Dermis microvascular lymphatic vessel endothelial cell (primary cell): ENCODE measurements around the gene NRSN2. TPM values are rescaled to one million over a fixed set of nuclear protein-coding genes. Genes with fewer than 3 reads are reported as not detected.
"Not testable (repeated sequence)": the region's sequence is repeated elsewhere in the genome, so short reads cannot be mapped to it uniquely, and the experiment has no call there.

Experiments
- DNase-seq, 2 donors: peaks; one replicate each; pipeline versions ENCODE4 v3.0.0 to v3.0.0-alpha.2; 2010; ENCODE audit warnings: low read depth in 2 of 2
- total RNA-seq: library from RNA; depleted of rRNA; stranded (reverse); fragments of >200 nt; gene quantifications from 2 replicates; pipeline ENCODE4 v1.2.1, GENCODE V29; 2014

NRSN2 gene
- total RNA-seq, 1 donor from 2014 or later = 10.5 TPM

GRCh38 chr20:353166-353565, 6.3 kb downstream of the NRSN2 start:
- DNase-seq = no peak

DNA sequence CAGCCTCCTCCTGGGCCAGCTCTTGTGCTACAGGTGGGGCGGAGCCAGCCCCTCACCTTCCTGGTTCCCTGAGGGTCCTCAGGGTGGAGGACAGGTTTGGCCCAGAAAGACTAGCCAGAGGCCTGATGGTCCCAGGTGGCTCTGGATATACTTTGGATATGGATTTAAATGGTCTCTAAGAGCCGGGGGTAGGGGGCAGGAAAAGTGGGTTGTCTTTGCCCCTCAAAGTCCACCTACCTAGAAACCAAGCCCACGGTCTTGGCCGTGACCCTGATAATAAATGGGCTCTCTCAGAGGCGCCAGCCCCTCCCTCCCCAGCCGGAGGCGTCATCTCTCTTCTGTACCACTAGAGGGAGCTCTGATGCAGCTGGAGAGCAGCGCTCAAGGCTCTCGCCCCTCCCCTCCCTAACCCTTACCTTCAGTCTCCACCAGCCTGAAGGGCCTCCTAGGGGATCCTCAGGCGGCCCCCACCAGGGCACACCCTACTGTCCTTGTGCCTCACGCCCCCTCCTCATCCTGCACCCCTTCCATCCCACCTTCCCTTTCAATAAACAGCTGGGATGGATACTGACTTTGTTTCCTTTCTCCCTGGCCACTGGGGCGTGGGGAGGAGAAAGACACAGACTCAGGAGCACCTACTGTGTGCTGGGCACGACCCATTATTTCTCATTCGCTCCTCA, 7.5 kb downstream of the NRSN2 start:
- DNase-seq = peak; percentile 51 to 80

DNA sequence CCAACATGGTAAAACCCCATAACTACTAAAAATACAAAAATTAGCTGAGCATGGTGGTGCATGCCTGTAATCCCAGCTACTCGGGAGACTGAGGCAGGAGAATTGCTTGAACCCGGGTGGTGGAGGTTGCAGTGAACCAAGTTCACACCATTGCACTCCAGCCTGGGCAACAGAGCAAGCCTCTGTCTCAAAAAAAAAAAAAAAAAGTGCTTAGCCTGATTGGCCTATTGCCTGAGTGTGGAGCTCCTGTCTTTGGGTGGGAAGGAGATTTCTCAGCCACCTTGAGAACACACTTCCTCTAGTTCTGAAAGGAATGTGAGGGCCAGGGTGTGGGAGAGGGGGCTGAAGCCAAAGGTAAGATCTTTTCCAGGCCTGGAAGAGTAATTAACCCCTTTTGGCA, 9.2 kb downstream of the NRSN2 start:
- not testable (repeated sequence) for DNase-seq

DNA sequence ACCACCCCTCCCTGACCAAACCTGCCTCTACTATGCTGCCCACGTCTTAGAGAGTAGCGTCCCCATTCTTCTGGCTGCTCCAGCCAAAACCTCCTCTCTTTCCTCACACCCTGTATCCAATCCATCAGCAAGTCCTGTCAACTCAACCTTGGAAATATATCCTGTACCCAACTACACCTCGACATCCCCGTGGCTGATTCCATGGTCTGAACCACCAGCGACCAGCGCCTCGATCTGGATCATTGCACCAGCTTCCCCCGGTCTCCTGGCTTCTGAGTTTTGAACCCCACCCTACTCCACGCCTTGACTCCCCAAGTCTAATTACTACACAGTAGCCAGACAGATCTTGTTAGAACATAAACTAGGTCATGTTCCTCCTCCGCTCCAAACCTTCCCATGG, 9.8 kb downstream of the NRSN2 start:
- no peak for DNase-seq

DNA sequence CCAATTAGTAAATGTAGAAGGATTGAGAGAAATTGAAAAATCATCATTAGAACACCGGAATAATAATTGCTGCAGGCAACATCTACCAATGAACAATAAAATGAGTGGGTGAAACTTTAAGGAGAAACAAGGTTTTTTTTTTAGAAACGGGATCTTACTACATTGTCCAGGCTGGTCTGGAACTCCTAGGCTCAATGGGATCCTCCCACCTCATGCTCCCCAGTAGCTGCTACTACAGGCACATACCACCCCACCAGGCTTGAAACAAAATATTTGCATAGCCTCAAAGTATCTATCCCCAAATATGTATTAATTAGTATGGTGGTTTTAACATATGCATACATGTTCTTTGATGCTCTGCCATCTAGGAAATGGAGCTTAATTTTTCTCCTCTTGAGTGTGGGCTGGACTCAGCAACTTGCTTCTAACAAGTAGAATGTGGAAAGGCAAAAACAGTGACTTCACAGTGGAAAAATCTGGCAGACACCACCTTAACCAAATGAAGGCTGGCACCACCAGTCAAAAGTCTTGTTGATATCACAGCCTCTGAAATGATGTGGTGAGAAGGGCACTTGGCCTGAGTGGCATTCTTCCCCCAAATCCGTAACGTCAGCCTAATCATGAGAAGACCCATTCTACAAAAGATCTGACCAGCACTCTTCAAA, 12.1 kb downstream of the NRSN2 start:
- no peak for DNase-seq

GRCh38 chr20:361561-361960, 14.7 kb downstream of the NRSN2 start:
- no peak for DNase-seq

DNA sequence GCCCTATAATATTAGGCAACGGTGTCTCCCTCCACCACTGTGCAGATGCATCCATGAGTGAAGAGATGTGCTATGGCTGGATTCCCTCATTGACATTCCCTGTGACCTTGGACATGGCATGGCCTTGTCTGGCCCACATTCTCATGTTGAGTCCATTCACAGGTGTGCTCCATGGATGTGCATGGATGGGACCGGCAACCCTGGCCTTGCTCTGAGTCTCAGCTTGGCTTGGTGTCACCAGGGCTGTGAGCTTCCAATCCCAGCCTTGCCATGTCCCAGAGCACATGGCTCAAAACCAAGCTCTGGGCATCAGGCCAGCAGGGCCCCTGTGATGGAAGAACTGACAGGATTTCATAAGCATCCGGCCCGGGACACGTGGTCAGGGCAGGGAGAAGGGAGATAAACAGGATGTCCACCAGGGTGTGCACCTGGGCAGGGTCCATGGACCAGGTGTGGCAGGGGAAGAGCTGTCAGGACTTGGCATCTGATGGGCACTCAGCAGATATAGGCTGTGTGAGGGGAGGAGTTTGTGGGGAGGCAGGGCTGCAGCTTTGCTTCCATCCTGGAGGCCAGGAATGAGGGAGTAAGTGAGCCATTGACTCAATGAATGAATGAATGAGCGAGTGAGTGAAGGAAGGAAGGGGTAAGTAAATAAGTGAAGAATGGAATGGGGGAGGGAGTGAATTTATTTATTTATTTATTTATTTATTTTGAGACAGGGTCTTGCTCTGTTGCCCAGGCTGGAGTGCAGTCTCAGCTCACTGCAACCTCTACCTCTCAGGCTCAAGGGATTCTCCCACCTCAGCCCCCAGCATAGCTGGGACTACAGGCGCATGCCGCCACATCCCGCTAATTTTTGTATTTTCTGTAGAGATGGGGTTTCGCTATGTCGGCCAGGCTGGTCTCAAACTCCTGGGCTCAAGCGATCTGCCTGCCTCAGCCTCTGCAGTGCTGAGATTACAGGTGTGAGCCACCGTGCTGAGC, 15.7 kb downstream of the NRSN2 start:
- peak; percentile 96 to 97 for DNase-seq

DNA sequence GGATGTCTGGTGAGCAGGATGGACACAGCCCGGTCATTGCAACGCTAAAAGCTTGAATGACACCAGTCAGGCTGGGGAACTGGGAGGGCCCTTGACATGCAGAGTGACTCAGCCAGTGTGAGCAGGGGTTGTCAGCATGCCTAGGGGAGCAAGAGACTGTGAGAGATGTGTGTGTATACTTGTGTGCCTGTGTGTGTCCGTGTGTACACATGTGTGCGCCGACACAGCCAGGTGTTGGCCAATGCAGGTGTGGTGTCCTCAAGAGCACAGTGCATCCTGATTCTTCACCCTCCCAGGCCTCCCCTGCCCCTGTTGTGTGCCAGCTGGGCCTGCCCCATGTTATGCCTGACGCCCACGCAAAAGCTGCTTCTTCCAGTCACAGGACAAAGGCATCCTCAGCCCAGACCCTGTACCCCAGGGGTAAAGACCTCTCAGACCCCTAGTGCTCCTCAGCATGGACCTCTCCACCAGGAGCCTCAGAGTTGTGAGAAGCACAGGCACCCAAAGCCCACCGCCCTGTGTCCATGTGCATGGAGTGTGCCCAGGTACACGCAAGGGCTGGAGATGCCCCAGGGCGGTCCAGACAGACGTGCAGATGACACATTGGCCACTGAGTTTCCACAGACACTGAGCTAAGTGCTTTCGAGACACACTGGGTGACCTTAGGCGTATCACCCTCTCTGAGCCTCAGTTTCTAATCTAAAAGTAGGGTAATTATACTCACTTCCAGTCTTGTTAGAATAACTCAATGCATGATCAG, 16.6 kb downstream of the NRSN2 start:
- peak in 1 of 2 donors; percentile 50 for DNase-seq

DNA sequence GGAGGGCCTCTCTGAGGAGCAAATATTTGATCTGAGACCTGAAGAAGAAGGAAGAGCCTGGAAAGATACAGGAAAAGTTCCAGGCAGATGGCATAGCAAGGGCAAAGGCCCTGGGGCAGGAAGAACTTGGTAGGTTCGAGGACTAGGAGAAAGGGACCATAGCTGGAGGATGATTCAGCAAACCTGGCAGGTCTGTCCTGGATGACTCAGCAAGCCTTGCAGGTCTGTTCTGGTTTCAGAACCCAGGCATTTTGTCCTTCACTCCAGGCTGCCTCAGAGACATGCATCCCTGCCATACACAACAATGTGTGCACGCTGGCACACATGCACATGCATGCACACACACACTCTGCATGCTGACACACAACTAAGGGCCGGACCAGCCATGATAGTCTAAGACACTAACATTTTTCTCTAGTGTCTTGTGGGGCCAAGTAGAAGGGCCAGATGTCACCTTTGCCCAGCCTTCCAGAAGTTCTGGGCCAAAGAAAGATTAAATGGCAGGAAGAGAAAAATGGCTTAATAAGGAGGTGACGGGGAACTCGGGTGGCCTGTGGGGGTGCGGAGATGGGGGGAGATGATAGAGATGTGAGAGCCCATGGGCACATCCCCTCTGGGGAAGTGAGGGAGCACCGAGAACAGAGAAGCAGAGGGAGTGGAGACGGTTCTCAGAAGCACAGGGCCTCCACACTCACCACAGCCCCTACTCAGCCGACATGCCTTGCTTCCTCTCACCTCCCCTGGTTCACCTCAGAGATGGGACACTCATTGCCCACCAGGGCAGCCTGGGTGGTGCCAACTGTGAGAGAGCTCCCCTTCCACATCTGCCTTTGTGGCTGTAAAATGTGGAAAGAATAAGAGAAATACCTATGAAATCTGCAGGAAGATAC, 18.2 kb downstream of the NRSN2 start:
- DNase-seq = peak in 1 of 2 donors; percentile 22

- no peak for DNase-seq
Observed at GRCh38 chr20:366041-366718, 19.3 kb downstream of the NRSN2 start.

DNA sequence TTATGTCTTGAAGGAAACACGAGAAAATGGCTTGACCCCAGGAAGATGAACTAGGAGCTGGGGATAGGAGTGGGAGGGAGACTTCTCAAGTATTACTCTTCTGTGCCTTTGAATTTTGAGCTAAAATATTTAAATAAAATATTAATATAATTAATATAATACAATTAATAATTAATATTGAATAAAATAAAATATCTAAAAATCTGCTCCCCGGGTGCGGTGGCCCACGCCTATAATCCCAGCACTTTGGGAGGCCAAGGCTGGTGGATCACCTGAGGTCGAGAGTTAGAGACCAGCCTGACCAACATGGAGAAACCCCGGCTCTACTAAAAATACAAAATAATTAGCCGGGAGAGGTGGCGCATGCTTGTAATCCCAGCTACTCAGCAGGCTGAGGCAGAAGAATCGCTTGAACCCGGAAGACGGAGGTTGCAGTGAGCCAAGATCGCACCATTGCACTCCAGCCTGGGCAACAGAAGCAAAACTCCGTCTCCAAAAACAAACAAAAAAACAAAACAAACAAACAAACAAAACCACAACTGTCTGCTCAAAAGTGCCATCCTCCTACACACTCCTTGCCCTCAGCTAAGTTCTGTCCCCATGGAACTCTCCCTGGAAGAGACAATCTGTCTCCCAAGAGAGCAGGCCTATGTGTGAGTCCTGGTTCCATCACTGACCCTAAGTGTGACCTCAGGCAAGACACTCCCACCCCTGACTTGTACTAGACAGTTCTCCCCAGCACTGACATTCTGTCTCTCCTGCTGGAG, 20.0 kb downstream of the NRSN2 start:
- no peak for DNase-seq

DNA sequence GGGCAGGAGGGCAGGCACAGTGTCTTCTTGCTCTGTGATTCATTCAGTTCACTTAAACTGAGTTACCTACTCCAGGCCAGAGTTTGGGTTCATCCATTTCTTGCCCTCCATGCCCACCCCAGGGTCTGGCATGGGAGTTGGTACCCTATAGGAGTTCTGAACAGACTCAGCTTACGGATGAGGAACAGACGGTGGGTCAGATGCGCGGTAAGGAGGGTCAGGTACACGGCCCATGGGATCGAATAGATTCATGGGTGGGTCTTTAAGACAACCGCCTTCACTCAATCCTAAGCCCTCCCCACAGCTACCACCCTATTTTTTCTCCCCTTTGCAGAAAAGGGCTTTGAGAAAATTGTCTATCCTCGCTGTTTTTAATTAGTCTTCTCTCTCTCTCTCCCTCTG, 20.6 kb downstream of the NRSN2 start:
- DNase-seq = no peak

- no peak for DNase-seq
Observed at GRCh38 chr20:368915-369314, 22.0 kb downstream of the NRSN2 start.

DNA sequence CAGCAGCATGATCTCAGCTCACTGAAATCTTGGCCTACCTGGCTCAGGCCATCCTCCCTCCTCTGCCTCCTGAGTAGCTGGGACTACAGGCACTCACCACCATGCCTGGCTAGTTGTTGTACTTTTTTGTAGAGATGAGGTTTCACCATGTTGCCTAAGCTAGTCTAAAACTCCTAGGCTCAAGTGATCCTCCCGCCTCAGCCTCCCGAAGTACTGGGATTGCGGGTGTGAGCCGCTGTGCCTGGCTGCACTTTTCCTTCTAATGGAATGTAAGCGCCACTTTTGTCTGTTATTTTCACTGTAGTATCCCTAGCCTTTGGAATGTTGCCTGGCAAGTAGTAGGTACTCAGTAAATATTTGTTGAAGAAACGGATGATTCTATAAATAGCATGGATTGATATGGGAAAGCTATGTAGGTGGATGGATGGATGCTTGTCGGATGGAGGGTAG, 23.3 kb downstream of the NRSN2 start:
- peak in 1 of 2 donors; percentile 21 for DNase-seq

GRCh38 chr20:370977-371754, 24.3 kb downstream of the NRSN2 start:
- peak in 1 of 2 donors; percentile 38 for DNase-seq

DNA sequence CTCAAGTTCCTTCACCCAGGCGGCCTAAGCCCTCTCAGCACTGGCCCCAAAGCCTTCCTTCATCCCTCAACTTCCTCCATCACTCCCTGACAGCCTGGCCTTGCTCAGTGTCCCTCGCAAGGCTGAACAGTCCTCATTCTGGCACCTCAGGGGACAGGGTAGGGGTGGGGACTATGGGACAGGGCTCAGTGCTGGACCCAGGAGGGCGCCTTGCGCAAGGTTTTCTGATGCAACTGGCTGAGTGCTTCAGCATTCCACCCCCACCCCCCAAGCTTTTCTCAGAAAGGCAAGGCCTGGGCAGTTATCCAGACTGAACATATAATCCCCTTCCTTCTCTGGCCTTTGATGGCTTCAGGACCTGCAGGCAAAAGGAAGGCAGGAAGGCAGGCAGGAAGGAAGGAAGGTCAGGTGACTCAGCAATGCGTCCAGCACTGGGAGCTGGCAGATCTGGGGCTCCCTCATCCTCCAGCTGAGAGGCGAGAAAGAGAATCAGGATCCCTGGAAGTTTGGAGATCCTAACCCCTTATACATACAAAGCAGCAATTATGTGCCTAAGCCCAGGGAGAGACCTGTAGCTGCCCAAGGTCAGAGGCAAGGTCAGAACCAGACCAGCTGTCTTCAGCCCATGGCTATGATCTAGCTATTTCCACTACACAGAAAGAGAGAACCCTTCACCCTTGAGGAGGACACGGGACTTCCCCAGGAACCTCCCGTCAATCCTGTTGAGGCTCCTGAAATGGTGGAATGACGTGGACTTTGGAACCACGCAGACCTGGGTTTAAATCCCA, 25.0 kb downstream of the NRSN2 start:
- DNase-seq = peak; percentile 62 to 94

DNA sequence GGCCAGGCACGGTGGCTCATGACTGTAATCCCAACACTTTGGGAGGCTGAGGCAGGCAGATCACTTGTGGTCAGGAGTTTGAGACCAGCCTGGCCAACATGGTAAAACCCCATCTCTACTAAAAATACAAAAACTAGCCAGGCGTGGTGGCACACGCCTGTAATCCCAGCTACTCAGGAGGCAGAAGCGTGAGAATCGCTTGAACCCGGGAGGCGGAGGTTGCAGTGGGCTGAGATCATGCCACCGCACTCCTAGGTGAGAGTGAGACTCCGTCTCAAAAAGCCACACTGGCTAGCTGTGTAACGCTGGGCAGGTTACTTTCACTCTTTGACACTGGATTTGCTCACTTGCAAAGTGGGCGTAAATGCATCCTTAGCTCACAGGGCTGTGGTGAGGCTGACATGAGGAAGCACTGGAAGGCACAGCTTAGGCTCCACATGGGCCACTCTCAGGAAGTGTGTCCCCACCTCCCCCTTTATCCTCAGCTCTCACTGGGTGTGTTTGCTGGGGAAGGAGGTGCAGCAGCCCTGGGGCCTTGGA, 25.7 kb downstream of the NRSN2 start:
- not testable (repeated sequence) for DNase-seq
